ENCODE data around the gene SMIM7. TPM values are rescaled to one million over a fixed set of nuclear protein-coding genes. Genes with fewer than 3 reads are reported as not detected.

Gene SMIM7
- polyA plus RNA-seq, 5 donors, result 90.5 to 106 (median 100) TPM

- DNase-seq, result no peak
Measured at GRCh38 chr19:16600824-16601223, 59.1 kb downstream of the SMIM7 start.

- DNase-seq, result no peak
Measured at GRCh38 chr19:16599655-16600346, 60.1 kb downstream of the SMIM7 start.

- no peak for DNase-seq
Measured at GRCh38 chr19:16598848-16599247, 61.1 kb downstream of the SMIM7 start.

GRCh38 chr19:16596399-16596798 lies 63.5 kb downstream of the SMIM7 start:
- no peak for DNase-seq

Other genes with a start within 250 kb of the SMIM7 start
- gene EPS15L1, start 188.2 kb downstream of the SMIM7 start, polyA plus RNA-seq (ENCODE audit: insufficient read depth in 1 of 5, insufficient read length in 5 of 5, low replicate concordance in 1 of 5), result 10 to 100 TPM; 26.8 to 35.5 (median 33.4) TPM
- under 1 TPM in 1 of 5 donors, not detected in 4; 0.14 TPM for gene CALR3, start 164.0 kb downstream of the SMIM7 start, polyA plus RNA-seq (ENCODE audit: insufficient read depth in 1 of 5, insufficient read length in 5 of 5, low replicate concordance in 1 of 5)
- gene C19orf44, start 163.8 kb downstream of the SMIM7 start, polyA plus RNA-seq (ENCODE audit: insufficient read depth in 1 of 5, insufficient read length in 5 of 5, low replicate concordance in 1 of 5), result 10 to 100 TPM; 13.1 to 19.2 (median 15.5) TPM
- gene CHERP, start 117.7 kb downstream of the SMIM7 start, polyA plus RNA-seq (ENCODE audit: insufficient read depth in 1 of 5, insufficient read length in 5 of 5, low replicate concordance in 1 of 5), result 10 to 100 TPM; 29.2 to 52.3 (median 39.9) TPM
- gene SLC35E1, start 87.7 kb downstream of the SMIM7 start, polyA plus RNA-seq (ENCODE audit: insufficient read depth in 1 of 5, insufficient read length in 5 of 5, low replicate concordance in 1 of 5), result 10 to 100 TPM; 37.8 to 52.5 (median 43.5) TPM
- gene MED26, start 31.9 kb downstream of the SMIM7 start, polyA plus RNA-seq (ENCODE audit: insufficient read depth in 1 of 5, insufficient read length in 5 of 5, low replicate concordance in 1 of 5), result 10 to 100 TPM in 1 of 5 donors, 1 to 10 TPM in 4; 6.6 to 10.2 (median 8.0) TPM
- gene TMEM38A, start 995 bp upstream of the SMIM7 start, polyA plus RNA-seq (ENCODE audit: insufficient read depth in 1 of 5, insufficient read length in 5 of 5, low replicate concordance in 1 of 5), result 1 to 10 TPM; 3.2 to 8.9 (median 3.8) TPM
- under 1 TPM; 0.07 to 0.69 (median 0.47) TPM for gene NWD1, start 59.7 kb upstream of the SMIM7 start, polyA plus RNA-seq (ENCODE audit: insufficient read depth in 1 of 5, insufficient read length in 5 of 5, low replicate concordance in 1 of 5)
- gene SIN3B, start 169.3 kb upstream of the SMIM7 start, polyA plus RNA-seq (ENCODE audit: insufficient read depth in 1 of 5, insufficient read length in 5 of 5, low replicate concordance in 1 of 5), result 10 to 100 TPM; 51.2 to 83.5 (median 72.8) TPM
- 1 to 10 TPM in 4 of 5 donors, under 1 TPM in 1; 0.61 to 1.5 (median 1.3) TPM for gene F2RL3, start 228.9 kb upstream of the SMIM7 start, polyA plus RNA-seq (ENCODE audit: insufficient read depth in 1 of 5, insufficient read length in 5 of 5, low replicate concordance in 1 of 5)